HG03342 (cell line): Measurements from ENCODE around the gene FLOT2.
"Not testable (repeated sequence)": the region's sequence is repeated elsewhere in the genome, so short reads cannot be mapped to it uniquely, and the experiment has no call there.

Experiments used
- ATAC-seq: cut with Tn5 transposase; IDR thresholded peaks from one replicate; pipeline ENCODE4 v1.9.1; 2021; ENCODE audit warnings: mild to moderate bottlenecking, moderate library complexity; ENCODE audit not compliant: unreplicated experiment

Gene FLOT2

DNA sequence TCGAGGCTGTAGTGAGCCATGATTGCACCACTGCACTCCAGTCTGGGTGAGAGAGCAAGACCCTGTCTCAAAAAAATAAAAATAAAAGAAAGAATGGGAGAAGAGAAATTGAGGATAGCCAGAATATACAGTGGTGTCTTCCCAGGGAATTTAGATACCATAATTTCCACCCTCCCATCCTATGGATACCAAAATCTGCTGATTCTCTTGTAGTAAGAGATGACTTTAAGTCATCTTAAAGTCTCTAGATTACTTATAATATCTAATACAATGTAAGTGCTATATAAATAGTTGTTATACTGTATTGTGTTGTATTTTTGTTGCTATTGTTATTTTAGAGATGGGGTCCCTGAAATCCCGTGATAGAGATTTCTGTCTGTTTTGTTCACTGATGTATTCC is 44.2 kb downstream of the FLOT2 start:
- ATAC-seq = no peak

DNA sequence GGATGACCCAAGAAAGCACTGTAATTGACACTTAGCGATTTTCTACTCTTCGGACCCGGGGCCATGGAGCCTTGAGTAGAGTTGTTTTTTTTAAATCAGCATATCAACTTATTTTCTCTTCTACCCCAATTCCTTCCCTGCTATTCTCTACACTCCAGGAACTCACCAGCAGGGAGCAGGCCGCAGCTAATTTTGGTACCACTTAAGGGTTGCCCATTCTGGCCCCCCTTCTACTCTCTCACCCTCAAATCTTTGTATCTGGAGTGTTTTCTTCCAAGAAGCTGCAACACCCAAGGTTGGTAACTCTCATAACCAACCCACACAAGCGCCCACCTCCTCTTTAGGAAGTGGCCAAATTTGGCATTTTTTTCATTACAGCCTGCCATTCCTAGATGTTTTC is 48.3 kb downstream of the FLOT2 start:
- no peak for ATAC-seq

DNA sequence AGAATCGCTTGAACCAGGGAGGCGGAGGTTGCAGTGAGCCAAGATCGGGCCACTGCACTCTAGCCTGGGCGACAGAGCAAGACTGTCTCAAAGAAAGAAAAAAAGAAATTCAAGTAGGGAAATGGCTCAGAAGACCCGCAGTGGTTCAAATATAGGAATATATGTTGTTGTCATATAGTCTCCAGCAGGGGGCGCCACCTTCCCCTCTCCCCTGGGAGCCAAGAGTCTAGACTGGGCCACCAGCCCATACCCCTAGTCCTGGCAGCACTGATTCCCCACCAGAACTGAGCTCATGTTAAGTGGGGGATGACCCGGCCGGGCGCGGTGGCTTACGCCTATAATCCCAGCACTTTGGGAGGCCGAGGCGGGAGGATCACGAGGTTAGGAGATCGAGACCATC is 48.9 kb downstream of the FLOT2 start:
- ATAC-seq = not testable (repeated sequence)

DNA sequence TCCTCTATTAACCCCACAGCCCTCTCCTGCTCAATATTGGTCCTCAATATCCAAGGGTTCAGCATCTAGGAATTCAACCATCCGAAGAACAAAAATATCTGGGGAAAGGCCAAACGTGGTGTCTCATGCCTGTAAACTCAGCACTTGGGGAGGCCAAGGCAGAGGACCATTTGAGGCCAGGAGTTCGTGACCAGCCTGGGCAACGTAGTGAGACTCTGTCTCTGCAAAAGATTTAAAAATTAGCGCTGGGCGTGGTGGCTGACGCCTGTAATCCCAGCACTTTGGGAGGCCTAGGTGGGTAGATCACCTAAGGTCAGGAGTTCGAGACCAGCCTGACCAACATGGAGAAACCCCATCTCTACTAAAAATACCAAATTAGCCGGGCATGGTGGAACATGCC is 50.8 kb downstream of the FLOT2 start:
- not testable (repeated sequence) for ATAC-seq

DNA sequence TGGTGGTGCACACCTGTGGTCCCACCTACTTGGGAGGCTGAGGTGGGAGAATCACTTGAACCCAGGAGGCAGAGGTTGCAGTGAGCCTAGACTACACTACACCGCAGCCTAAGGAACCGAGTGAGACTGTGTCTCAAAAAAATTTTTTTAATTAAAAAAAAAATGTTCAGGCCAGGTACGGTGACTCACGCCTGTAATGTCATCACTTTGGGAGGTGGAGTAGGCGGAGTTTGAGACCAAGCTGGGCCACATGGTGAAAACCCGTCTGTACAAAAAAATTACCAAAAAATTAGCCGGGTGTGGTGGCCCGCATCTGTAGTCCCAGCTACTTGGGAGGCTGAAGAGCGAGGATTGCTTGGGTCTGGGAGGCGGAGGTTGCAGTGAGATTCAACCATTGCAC is 51.3 kb downstream of the FLOT2 start:
- no peak for ATAC-seq

DNA sequence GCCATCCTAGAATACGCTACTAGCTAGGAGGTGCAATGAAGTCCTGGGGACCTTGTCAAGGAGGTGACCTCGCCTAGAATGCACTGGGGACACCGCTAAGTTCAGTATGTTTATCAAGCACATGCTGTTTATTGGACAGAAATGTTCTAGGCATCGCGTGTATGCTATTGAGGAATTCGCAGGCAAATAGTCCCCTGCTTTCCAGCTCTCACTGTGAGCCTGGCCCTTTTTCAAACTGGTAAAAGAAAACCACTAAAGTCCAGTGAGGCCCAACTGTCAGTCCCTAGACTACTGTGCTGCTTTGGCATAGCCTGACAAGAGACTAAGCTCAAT is 53.8 kb downstream of the FLOT2 start:
- ATAC-seq = no peak

DNA sequence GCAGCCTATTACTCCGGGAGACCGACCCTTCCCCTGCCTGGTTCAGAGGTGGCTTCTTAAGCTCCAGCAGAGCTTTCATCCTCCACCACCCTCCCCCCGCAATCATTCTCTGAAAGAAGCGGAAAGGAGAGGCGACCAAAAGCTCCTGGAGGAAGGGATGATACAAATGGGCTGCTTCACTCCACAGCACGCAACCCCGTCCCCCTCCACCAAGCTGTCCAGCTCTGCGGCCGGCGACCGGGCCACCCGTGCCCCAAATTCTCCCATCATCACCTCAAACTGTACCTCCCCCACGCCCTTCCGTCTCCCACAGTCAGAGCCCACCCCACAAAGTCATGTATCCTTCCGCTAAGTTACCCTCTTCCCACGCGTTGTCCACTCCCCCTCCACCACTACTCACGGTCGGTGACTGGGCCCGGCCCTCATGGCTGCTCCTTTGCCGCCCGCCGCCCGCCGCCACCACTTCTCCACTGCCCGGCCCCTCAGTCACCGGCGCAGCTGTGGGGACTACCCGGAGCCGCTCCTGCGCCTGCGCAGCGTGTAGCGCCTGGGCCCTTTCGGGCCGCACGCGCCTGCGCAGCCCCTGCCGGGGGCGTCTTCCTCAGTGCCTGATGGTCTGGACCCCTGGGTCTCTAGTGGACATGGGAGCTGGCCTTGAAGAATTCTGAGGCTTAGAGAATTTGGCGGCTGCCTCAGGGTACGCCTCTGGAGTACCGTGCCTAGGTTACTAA is 55.1 kb downstream of the FLOT2 start, which contains the start of gene FAM222B:
FAM222B (minus strand) TSS at position 509 of the 731 bp plus-strand sequence. CDS start 76,123 bp downstream, outside the sequence.
- peak; percentile 90 for ATAC-seq

DNA sequence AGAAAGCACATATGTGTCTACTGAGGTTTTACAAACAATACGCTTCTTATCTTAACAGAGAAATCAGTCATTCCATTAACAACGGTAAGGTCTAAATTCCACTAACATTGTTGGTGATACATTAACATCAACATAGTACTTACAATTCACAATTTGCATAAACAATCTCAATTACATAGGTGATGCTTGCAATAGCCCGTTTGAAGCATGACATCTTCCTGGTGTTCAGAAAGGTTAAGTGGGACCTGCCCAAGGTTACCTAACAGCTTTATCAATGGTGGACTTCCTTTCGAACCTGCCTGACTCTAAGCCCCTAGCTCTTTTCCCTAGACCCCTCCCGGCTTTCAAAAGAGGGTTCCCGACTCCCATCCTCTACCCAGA is 55.6 kb downstream of the FLOT2 start:
- no peak for ATAC-seq

DNA sequence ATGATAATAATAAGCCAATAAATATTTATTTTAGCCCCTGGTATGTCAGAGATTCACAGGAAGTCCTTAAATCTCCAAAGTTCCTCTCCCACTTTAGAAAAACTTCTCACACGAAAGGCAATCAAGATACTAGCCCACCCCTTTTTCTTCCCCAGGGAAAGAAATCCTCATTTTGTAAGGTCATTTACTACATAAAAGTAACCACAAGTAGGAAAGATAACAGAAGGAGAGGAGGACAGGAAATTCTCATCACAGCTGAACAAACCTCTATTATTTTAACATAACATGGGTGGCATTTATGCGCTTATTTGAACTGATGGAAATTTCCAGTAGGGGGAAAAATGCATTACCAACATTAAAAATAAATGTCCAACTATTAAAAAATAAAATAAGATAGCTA is 58.3 kb downstream of the FLOT2 start:
- no peak for ATAC-seq

DNA sequence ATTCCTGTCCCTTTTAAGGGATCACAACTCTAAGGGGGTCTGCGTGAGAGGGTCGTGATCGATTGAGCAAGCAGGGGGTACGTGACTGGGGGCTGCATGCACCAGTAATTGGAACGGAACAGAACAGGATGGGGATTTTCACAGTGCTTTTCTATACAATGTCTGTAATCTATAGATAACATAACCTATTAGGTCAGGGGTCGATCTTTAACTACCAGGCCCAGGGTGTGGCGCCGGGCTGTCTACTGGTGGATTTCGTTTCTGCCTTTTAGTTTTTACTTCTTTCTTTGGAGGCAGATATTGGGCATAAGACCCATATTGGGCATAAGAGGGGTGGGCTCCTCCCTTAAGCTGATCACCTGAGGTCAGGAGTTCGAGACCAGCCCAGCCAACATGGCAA is 61.0 kb downstream of the FLOT2 start:
- not testable (repeated sequence) for ATAC-seq

DNA sequence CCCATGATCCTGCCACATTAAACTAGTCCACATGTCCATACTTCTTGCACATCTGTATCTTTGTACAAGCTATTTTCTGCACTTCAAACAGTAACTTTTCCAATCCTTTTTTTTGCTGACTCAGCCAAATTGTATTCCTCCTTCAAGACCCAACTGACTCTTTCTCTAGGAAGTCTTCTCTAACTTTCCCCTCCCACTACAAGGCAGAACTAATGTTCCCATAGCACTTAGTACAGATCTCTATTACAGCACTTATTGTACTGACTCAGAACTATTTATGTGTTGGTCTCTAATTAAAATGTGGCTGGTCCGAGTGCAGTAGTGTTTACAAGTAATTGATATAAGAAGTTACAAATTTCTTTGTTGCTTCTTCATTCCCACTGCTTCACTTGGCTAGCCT is 63.1 kb downstream of the FLOT2 start:
- ATAC-seq = no peak
